ENCODE data around the gene RASSF4.

Gene RASSF4

GRCh38 chr10:44929356-44930255 lies 30.0 kb upstream of the RASSF4 start:
- no peak for DNase-seq

- DNase-seq = no peak
Measured at GRCh38 chr10:44930904-44931620, 28.5 kb upstream of the RASSF4 start.

GRCh38 chr10:44931621-44932516 lies 27.7 kb upstream of the RASSF4 start:
- DNase-seq = no peak

GRCh38 chr10:44932517-44933450 lies 26.8 kb upstream of the RASSF4 start:
- DNase-seq = peak; percentile 36

- DNase-seq = no peak
Measured at GRCh38 chr10:44933451-44934321, 25.9 kb upstream of the RASSF4 start.

DNA sequence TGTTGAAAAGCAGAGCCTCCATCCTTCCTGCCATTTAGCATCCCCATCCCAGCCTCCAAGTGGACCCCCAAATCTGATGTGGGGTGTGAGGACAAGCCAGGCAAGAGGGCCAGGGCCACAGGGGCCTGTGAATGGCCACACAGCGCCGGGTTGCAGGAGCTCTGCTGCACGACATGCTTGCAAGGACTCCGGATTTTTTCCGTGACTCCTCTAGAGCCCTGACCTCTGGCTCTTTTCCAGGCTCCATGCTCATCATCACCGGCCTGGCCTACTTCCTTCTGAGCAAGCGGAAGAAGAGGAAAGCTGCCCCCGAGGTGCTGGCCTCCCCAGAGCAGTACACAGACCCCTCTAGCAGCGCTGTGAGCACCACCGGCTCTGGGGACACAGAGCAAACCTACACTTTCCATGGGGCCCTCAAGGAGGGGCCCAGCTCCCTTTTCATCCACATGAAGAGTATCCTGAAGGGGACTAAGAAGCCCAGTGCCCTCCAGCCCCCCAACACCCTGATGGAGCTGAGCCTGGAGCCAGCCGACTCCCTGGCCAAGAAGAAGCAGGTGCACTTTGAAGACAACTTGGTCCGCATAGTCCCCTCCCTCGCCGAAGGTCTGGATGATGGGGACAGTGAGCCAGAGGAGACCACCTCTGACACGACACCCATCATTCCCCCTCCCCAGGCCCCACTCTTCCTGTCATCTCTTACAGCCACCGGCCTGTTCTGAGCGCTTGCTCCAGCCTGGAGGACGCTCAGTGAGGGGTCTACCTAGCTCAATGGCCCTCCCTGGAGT lies 25.0 kb upstream of the RASSF4 start:
- no peak for DNase-seq

DNA sequence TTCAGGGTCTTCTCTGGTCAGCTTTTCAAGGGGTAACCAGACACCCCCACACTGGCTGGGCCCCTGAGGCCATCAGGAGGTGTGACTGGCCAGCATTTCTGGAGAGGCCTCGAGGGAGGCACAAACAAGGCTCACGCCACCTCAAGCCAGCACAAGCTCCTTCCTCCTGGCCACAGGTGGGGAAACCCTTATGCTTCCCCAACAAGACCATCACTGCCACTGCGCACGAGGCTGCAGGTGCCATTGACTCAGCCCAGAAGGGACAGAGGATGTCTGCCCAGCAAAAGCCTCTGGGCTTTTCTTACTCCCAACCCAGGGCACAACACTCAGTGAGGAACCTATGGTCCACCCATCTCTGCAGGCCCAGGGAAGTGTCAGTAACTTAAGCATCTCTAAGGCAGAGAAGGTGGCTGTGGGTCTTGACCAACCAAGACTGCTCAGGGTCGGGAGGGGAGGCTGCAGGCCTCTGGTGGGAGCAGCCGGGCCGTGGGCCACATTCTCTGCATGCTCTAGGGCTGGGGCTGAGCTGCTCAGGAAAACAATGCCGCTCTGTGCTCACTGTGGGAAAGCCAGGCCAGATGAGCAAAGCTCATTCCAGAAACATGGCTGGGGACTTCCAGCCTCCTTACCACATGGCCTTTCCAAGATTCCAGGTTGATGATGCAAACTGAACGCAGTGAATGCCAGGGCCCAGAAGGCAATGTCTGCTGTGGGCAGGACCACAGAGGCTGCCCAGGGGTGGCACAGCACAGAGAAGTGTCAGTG lies 24.2 kb upstream of the RASSF4 start:
- no peak for DNase-seq

- DNase-seq = no peak
Measured at GRCh38 chr10:44935966-44936295, 23.7 kb upstream of the RASSF4 start.

GRCh38 chr10:44936314-44936975 lies 23.2 kb upstream of the RASSF4 start:
- DNase-seq = no peak

GRCh38 chr10:44937196-44938005 lies 22.2 kb upstream of the RASSF4 start:
- no peak for DNase-seq

- DNase-seq = no peak
Measured at GRCh38 chr10:44938956-44939355, 20.6 kb upstream of the RASSF4 start.

DNA sequence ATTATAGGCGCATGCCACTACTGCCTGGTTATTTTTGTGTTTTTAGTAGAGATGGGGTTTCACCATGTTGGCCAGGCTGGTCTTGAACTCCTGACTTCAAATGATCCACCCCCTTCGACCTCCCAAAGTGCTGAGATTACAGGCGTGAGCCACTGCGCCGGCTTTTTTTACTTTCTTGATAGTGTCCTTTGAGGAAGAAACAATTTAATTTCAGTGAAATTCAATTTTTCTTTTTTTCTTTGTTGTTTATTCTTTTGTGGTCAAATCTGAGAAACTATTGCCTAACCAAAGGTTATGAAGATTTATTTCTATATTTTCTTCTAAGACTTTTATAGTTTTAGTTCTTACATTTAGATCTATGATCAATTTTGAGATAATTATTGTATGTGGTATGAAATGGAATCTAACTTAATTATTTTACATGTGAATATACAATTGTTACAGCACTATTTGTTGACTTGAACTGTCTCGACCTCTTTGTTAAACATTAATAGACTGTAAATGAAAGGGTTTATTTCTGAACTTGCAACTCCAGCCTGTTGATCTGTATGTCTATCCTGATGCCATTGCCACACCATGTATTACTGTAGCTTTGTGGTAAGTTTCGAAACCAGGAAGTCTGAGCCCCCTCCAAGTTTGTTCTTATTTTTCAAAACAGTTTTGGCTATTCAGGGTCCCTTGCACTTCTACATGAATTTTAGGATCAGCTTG lies 19.8 kb upstream of the RASSF4 start:
- DNase-seq = no peak

GRCh38 chr10:44944354-44944753 lies 15.2 kb upstream of the RASSF4 start:
- no peak for DNase-seq

- DNase-seq = no peak
Measured at GRCh38 chr10:44946205-44946604, 13.4 kb upstream of the RASSF4 start.

- no peak for DNase-seq
Measured at GRCh38 chr10:44947371-44948152, 12.0 kb upstream of the RASSF4 start.

DNA sequence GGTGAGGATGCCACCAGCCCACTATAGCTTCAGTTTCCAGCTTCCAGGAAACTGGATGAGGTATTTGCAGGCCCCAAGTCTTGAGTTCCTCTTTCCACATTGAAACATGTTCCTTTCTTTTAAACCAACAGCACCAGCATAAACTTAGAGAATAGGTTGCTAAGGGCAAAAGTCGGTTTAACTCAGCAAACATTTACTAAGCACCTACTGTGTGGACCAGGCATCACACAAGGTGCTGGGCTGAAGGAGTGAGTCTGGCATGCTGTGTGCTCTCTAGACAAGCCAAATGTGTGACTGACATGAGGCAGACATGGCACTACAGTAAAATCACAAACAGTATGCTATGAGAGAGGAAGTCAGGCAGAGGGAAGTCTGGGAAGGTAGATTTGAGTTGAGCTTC lies 11.0 kb upstream of the RASSF4 start:
- no peak for DNase-seq
